ENCODE results near the gene ELAC2. TPM values are rescaled to one million over a fixed set of nuclear protein-coding genes. Genes with fewer than 3 reads are reported as not detected.

Gene ELAC2
- total and polyA plus RNA-seq, 2 of the 4 experiments (the other 2 are of a cell fraction): 75.2 to 80.7 TPM

DNA sequence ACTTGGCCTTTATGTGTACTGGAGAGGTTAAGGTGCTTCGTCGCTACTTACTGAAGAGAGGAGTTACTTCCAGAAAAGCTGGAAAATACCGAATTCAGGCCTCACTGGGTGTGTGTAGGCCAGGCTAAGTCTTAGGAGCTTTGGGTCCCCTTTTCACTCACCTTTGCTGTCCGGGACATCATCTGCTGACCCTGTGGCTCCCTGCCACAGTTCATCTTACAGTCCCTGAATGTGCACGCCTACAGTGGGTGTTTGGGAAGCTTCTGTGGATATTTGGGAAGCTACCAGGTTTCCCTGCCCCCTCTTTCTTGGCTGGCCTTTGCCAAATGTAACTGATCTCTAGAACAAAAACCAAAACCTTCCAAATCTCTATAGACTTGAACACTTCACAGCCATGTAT lies 51.4 kb downstream of the ELAC2 start:
- no peak overlapping the region for H4K91ac ChIP-seq (ENCODE audit: insufficient read depth, low read depth, low read length)
- DNase-seq (no peak), ATAC-seq (ENCODE audit: low read depth) (no peak)
- H3K4me1 ChIP-seq (ENCODE audit: control insufficient read depth, insufficient read depth, low read length): no peaks in the 10 kb centered on the region
- ChIA-PET POLR2A (ENCODE audit: unreplicated experiment) (no interaction called here), CTCF (no interaction called here)
- no peak overlapping the region for H3K4me2 ChIP-seq (ENCODE audit: low read depth, low read length)
- TF ChIP-seq MAZ (IDR thresholded peaks at IDR 0.05; ENCODE audit: borderline replicate concordance, low read depth, low read length) (no peak), FOS (IDR thresholded peaks at IDR 0.05; ENCODE audit: low read depth, low read length) (no peak), POLR2A (IDR thresholded peaks at IDR 0.05; ENCODE audit: low read depth, low read length) (no peak), RCOR1 (IDR thresholded peaks at IDR 0.05; ENCODE audit: insufficient replicate concordance, low read length) (no peak), CEBPB (IDR thresholded peaks at IDR 0.05; ENCODE audit: low read depth, low read length) (no peak), CHD1 (IDR thresholded peaks at IDR 0.05; ENCODE audit: low read depth, low read length) (no peak), BHLHE40 (IDR thresholded peaks at IDR 0.05; ENCODE audit: low read depth, low read length) (no peak), NFE2L2 (IDR thresholded peaks at IDR 0.05; ENCODE audit: low read depth, low read length) (no peak), RAD21 (IDR thresholded peaks at IDR 0.05; ENCODE audit: low read length) (no peak), MXI1 (IDR thresholded peaks at IDR 0.05; ENCODE audit: borderline replicate concordance, low read depth, low read length) (no peak), RFX5 (IDR thresholded peaks at IDR 0.05; ENCODE audit: low read depth, low read length) (no peak), SMC3 (IDR thresholded peaks at IDR 0.05; ENCODE audit: low read depth, low read length) (no peak), MAFK (IDR thresholded peaks at IDR 0.05; ENCODE audit: low read depth, low read length) (no peak)
- TF ChIP-seq, protein P1, sequence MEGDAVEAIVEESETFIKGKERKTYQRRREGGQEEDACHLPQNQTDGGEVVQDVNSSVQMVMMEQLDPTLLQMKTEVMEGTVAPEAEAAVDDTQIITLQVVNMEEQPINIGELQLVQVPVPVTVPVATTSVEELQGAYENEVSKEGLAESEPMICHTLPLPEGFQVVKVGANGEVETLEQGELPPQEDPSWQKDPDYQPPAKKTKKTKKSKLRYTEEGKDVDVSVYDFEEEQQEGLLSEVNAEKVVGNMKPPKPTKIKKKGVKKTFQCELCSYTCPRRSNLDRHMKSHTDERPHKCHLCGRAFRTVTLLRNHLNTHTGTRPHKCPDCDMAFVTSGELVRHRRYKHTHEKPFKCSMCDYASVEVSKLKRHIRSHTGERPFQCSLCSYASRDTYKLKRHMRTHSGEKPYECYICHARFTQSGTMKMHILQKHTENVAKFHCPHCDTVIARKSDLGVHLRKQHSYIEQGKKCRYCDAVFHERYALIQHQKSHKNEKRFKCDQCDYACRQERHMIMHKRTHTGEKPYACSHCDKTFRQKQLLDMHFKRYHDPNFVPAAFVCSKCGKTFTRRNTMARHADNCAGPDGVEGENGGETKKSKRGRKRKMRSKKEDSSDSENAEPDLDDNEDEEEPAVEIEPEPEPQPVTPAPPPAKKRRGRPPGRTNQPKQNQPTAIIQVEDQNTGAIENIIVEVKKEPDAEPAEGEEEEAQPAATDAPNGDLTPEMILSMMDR (conservative IDR thresholded peaks at IDR 0.05; ENCODE audit: low read depth, low read length): no peak
- TF ChIP-seq, protein P2, sequence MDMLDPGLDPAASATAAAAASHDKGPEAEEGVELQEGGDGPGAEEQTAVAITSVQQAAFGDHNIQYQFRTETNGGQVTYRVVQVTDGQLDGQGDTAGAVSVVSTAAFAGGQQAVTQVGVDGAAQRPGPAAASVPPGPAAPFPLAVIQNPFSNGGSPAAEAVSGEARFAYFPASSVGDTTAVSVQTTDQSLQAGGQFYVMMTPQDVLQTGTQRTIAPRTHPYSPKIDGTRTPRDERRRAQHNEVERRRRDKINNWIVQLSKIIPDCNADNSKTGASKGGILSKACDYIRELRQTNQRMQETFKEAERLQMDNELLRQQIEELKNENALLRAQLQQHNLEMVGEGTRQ (IDR thresholded peaks at IDR 0.05; ENCODE audit: low read depth, low read length): no peak
- H3K79me1 ChIP-seq (ENCODE audit: low read depth in 1 of 2, low read length in 2 of 2): no peaks in the 10 kb centered on the region
- H2BK20ac ChIP-seq (ENCODE audit: low read depth, low read length): no peak overlapping the region
- H2AFZ ChIP-seq (replicated peaks; ENCODE audit: low read length, poor library complexity): no peak overlapping the region
- H3K4me3 ChIP-seq (ENCODE audit: insufficient read depth, low read depth, low read length): no peak overlapping the region
- H3K36me3 ChIP-seq (ENCODE audit: control insufficient read depth, insufficient read depth, low read length): no peaks in the 10 kb centered on the region
- H3K9ac ChIP-seq (ENCODE audit: low read depth, low read length): no peak overlapping the region
- no peak overlapping the region for H3K18ac ChIP-seq (ENCODE audit: low read depth, low read length)
- H2BK15ac ChIP-seq (ENCODE audit: low read depth, low read length): no peak overlapping the region
- no peak overlapping the region for H3K56ac ChIP-seq (ENCODE audit: extremely low read depth, insufficient read depth, low read length)
- H4K20me1 ChIP-seq (ENCODE audit: insufficient read depth, low read length): no peaks in the 10 kb centered on the region
- H3K27me3 ChIP-seq (ENCODE audit: control insufficient read depth, insufficient read depth, low read length): no peaks in the 10 kb centered on the region; the same call in none of the 2 replicates
- no peak overlapping the region for H3K27ac ChIP-seq (ENCODE audit: insufficient read depth, low read length)
- H2AK9ac ChIP-seq (replicated peaks; ENCODE audit: low read depth, low read length, poor library complexity): no peak overlapping the region
- H4K5ac ChIP-seq (ENCODE audit: low read depth, low read length): no peak overlapping the region
- H3K9me3 ChIP-seq (ENCODE audit: control insufficient read depth, insufficient read depth, low read length): no peaks in the 10 kb centered on the region
- H2BK5ac ChIP-seq (ENCODE audit: low read depth, low read length, poor library complexity, severe bottlenecking): no peak overlapping the region
- dilution Hi-C loops (cut with HindIII; ENCODE audit: low sequenced_read_pairs, unreplicated experiment) (no loop called here), in situ Hi-C loops (cut with MboI; ENCODE audit: low sequenced_read_pairs) (no loop called here), intact Hi-C loops (cut with micrococcal nuclease) (no loop called here)
- 0 out of 2 replicates have a peak, but pooled peaks cover 2% of the 10 kb centered on the region for H3K9me1 ChIP-seq (ENCODE audit: insufficient read depth, low read length)
- H3K4ac ChIP-seq (ENCODE audit: low read depth, low read length): no peak overlapping the region
- no peak overlapping the region for H2BK120ac ChIP-seq (ENCODE audit: low read depth, low read length)
- H2AK5ac ChIP-seq (ENCODE audit: low read depth, low read length): no peak overlapping the region
- WGBS, 2 experiments (ENCODE audit: extremely low coverage in 2 of 2, insufficient read length in 1 of 2): no CpG with 5 or more reads among the region's 5 CpGs
- H4K8ac ChIP-seq (ENCODE audit: low read depth in 2 of 2, low read length in 2 of 2): no peak overlapping the region
- BruUV-seq (replicated peaks): no TSS peak
- H3K23ac ChIP-seq (ENCODE audit: low read depth, low read length): no peak overlapping the region
- H3K14ac ChIP-seq (replicated peaks; ENCODE audit: low read depth, low read length): no peak overlapping the region
